HL-60 (cell line): ENCODE measurements around the gene AASDH.

ENCODE experiments used
- DNase-seq, 2 experiments: peaks; one replicate each; pipeline ENCODE4 v3.0.0-alpha.2; 2010 to 2020; ENCODE audit warnings: low read depth in 1 of 2, low spot score in 1 of 2
- H3K27ac ChIP-seq: fragments of 250-450 bp; sonication (Bioruptor Pico); replicated peaks from 2 replicates; pipeline ENCODE4 v1.5.1; 2020; ENCODE audit warnings: mild to moderate bottlenecking, moderate library complexity
- H3K27me3 ChIP-seq: fragments of 250-450 bp; sonication (Bioruptor Pico); 2 replicates; pipeline ENCODE4 v1.5.1; 2021; ENCODE audit warnings: mild to moderate bottlenecking, moderate library complexity; ENCODE audit not compliant: insufficient read depth, poor library complexity, severe bottlenecking
- H3K4me3 ChIP-seq: replicated peaks from 2 replicates; pipeline ENCODE4 v1.5.1; 2011; ENCODE audit warnings: mild to moderate bottlenecking, control low read depth, low read length; ENCODE audit not compliant: insufficient read depth
- CTCF ChIP-seq: IDR thresholded peaks from one replicate; pipeline ENCODE4 v1.5.1; 2011; ENCODE audit warnings: low read length, control low read depth, inconsistent platforms; ENCODE audit not compliant: insufficient read depth
- GABPA ChIP-seq: IDR thresholded peaks from 2 replicates; pipeline ENCODE4 v1.6.1; 2012; ENCODE audit warnings: low read depth
- POLR2AphosphoS5 ChIP-seq: IDR thresholded peaks from 2 replicates; pipeline ENCODE4 v1.6.1; 2012; ENCODE audit warnings: low read depth
- REST ChIP-seq: IDR thresholded peaks from 2 replicates; pipeline ENCODE4 v1.6.1; 2012; ENCODE audit warnings: low read depth; ENCODE audit not compliant: insufficient replicate concordance
- SPI1 ChIP-seq: IDR thresholded peaks from 2 replicates; pipeline ENCODE4 v1.6.1; 2012; ENCODE audit warnings: low read depth, mild to moderate bottlenecking, borderline replicate concordance

The AASDH gene

GRCh38 chr4:56406151-56406550 lies 18.9 kb upstream of the AASDH start:
- Histone ChIP-seq H3K4me3 (no peak overlapping the region), H3K27ac (no peak overlapping the region), H3K27me3 (no peaks in the 10 kb centered on the region)
- TF ChIP-seq SPI1 (no peak), POLR2AphosphoS5 (no peak), CTCF (no peak), REST (no peak), GABPA (no peak)
- no peak for DNase-seq

- H3K27me3 ChIP-seq: no peaks in the 10 kb centered on the region
- DNase-seq: no peak
- no peak overlapping the region for H3K4me3 ChIP-seq
- H3K27ac ChIP-seq: no peak overlapping the region
- TF ChIP-seq POLR2AphosphoS5: no peak
- TF ChIP-seq CTCF: no peak
- no peak for TF ChIP-seq REST
- no peak for TF ChIP-seq GABPA
Observed at GRCh38 chr4:56405016-56405415, 17.7 kb upstream of the AASDH start.

- H3K27ac ChIP-seq: no peak overlapping the region
- TF ChIP-seq POLR2AphosphoS5: no peak
- no peak for TF ChIP-seq SPI1
- TF ChIP-seq GABPA: no peak
- no peak for TF ChIP-seq CTCF
- no peak for TF ChIP-seq REST
- no peak overlapping the region for H3K4me3 ChIP-seq
- H3K27me3 ChIP-seq: no peaks in the 10 kb centered on the region
- no peak for DNase-seq
Observed at GRCh38 chr4:56400560-56400959, 13.3 kb upstream of the AASDH start.
